SK-N-SH (cell line): ENCODE results near the gene TBXAS1.

ENCODE experiments used
- EP300 ChIP-seq, 2 experiments: IDR thresholded peaks; 2 replicates each; pipeline versions ENCODE4 v1.4.0 to v1.6.1; 2012; ENCODE audit warnings: borderline replicate concordance in 1 of 2, low read depth in 1 of 2, low read length in 1 of 2
- EZH2phosphoT487 ChIP-seq: fragments of 200-600 bp; sonication (generic); IDR thresholded peaks from 2 replicates; pipeline ENCODE4 v1.6.1; 2017; ENCODE audit warnings: low read depth, mixed run types, mild to moderate bottlenecking, antibody characterized with exemption, moderate library complexity, borderline replicate concordance
- FOXM1 ChIP-seq: IDR thresholded peaks from 2 replicates; pipeline ENCODE4 v1.4.0; 2012; ENCODE audit warnings: low read depth, mild to moderate bottlenecking
- MXI1 ChIP-seq: IDR thresholded peaks from 2 replicates; pipeline ENCODE4 v1.6.1; 2012; ENCODE audit warnings: mild to moderate bottlenecking, low read depth, low read length, improper control_type of control experiment
- POLR2AphosphoS5 ChIP-seq: IDR thresholded peaks from 2 replicates; pipeline ENCODE4 v1.6.1; 2012; ENCODE audit warnings: low read depth, low read length
- RAD21 ChIP-seq: IDR thresholded peaks from 2 replicates; pipeline ENCODE4 v1.6.1; 2012; ENCODE audit warnings: mild to moderate bottlenecking, low read length
- TF ChIP-seq, protein P1 (sequence below): fragments of 200-600 bp; sonication (generic); IDR thresholded peaks from 2 replicates; pipeline ENCODE4 v1.6.1; 2017; ENCODE audit warnings: antibody characterized with exemption, mild to moderate bottlenecking, moderate library complexity
- TF ChIP-seq, protein P2 (sequence below): IDR thresholded peaks from 2 replicates; pipeline ENCODE4 v1.4.0; 2012; ENCODE audit warnings: low read depth, borderline replicate concordance
- TF ChIP-seq, protein P3 (sequence below): IDR thresholded peaks from 2 replicates; pipeline ENCODE4 v1.4.0; 2012; ENCODE audit warnings: low read depth
- TF ChIP-seq, protein P4 (sequence below): fragments of 150-350 bp; IDR thresholded peaks from 2 replicates; pipeline ENCODE4 v1.6.1; 2016; ENCODE audit warnings: mild to moderate bottlenecking, low read depth, low read length

DNA sequence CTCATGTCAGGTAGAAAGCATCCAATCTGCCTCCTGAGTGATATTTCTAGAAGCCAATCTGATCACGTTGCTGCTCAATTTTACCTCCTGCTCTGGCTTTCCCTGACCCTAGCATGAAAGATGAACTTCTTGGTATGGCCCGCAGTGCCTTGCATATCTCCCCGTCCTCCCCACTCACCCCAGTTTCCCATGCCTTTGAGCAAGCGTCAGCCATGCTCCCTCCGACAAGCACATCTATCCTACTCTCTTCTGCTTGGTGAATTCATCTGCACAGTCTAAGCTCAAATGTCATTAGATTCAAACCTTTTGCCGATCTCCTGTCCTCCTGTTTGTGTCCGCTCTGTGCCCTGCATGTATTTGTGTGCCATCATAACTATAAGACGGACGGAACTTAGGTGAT lies 6.2 kb upstream of the TBXAS1 start:
- TF ChIP-seq, protein P1, sequence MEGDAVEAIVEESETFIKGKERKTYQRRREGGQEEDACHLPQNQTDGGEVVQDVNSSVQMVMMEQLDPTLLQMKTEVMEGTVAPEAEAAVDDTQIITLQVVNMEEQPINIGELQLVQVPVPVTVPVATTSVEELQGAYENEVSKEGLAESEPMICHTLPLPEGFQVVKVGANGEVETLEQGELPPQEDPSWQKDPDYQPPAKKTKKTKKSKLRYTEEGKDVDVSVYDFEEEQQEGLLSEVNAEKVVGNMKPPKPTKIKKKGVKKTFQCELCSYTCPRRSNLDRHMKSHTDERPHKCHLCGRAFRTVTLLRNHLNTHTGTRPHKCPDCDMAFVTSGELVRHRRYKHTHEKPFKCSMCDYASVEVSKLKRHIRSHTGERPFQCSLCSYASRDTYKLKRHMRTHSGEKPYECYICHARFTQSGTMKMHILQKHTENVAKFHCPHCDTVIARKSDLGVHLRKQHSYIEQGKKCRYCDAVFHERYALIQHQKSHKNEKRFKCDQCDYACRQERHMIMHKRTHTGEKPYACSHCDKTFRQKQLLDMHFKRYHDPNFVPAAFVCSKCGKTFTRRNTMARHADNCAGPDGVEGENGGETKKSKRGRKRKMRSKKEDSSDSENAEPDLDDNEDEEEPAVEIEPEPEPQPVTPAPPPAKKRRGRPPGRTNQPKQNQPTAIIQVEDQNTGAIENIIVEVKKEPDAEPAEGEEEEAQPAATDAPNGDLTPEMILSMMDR = no peak
- TF ChIP-seq FOXM1 (no peak), POLR2AphosphoS5 (no peak), EZH2phosphoT487 (no peak), RAD21 (no peak), MXI1 (no peak), EP300 (IDR thresholded peaks at IDR 0.05; ENCODE audit: borderline replicate concordance in 1 of 2, low read depth in 1 of 2, low read length in 1 of 2) (no peak)
- TF ChIP-seq, protein P2, sequence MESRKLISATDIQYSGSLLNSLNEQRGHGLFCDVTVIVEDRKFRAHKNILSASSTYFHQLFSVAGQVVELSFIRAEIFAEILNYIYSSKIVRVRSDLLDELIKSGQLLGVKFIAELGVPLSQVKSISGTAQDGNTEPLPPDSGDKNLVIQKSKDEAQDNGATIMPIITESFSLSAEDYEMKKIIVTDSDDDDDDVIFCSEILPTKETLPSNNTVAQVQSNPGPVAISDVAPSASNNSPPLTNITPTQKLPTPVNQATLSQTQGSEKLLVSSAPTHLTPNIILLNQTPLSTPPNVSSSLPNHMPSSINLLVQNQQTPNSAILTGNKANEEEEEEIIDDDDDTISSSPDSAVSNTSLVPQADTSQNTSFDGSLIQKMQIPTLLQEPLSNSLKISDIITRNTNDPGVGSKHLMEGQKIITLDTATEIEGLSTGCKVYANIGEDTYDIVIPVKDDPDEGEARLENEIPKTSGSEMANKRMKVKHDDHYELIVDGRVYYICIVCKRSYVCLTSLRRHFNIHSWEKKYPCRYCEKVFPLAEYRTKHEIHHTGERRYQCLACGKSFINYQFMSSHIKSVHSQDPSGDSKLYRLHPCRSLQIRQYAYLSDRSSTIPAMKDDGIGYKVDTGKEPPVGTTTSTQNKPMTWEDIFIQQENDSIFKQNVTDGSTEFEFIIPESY = no peak
- TF ChIP-seq, protein P3, sequence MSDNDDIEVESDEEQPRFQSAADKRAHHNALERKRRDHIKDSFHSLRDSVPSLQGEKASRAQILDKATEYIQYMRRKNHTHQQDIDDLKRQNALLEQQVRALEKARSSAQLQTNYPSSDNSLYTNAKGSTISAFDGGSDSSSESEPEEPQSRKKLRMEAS = no peak
- TF ChIP-seq, protein P4, sequence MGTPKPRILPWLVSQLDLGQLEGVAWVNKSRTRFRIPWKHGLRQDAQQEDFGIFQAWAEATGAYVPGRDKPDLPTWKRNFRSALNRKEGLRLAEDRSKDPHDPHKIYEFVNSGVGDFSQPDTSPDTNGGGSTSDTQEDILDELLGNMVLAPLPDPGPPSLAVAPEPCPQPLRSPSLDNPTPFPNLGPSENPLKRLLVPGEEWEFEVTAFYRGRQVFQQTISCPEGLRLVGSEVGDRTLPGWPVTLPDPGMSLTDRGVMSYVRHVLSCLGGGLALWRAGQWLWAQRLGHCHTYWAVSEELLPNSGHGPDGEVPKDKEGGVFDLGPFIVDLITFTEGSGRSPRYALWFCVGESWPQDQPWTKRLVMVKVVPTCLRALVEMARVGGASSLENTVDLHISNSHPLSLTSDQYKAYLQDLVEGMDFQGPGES = no peak
